ENCODE data around the gene CFAP46. TPM values are rescaled to one million over a fixed set of nuclear protein-coding genes. Genes with fewer than 3 reads are reported as not detected.

The CFAP46 gene
- total and polyA plus RNA-seq, 2 of the 8 experiments (the other 6 are each of a cell fraction or from before 2014, with no cell fraction given): 2.6 to 4.8 TPM

GRCh38 chr10:132806110-132806509 is 136.3 kb downstream of the CFAP46 start:
- 91% methylated on average over 7 of the region's 7 CpGs; no CpG with 5 or more reads in 1 of the 2 experiments for WGBS, 2 experiments (ENCODE audit: extremely low coverage in 1 of 2, insufficient coverage in 1 of 2, insufficient read length in 1 of 2, insufficient replicate concordance in 2 of 2, low coverage in 1 of 2, low lambda C conversion rate in 2 of 2, missing lambda C conversion rate in 1 of 2)

More at GRCh38 chr10:132806110-132806509, 136.3 kb downstream of the CFAP46 start:
- Histone ChIP-seq H2AK5ac (ENCODE audit: low read depth, low read length) (no peak overlapping the region), H2BK20ac (ENCODE audit: low read length) (no peak overlapping the region), H4K8ac (ENCODE audit: extremely low read depth, insufficient read depth, low read length) (no peak overlapping the region), H3K23ac (ENCODE audit: insufficient read length) (no peak overlapping the region), H3K79me2 (ENCODE audit: control insufficient read depth in 1 of 2, insufficient read depth in 2 of 2, low read length in 2 of 2) (no peaks in the 10 kb centered on the region), H3K9me3 (ENCODE audit: insufficient read depth in 2 of 2, low read depth in 1 of 2, low read length in 1 of 2) (peaks cover 7% of the 10 kb centered on the region in 2 experiments; a peak in 3 of 4 replicates), H3K4ac (replicated peaks; ENCODE audit: insufficient read length, low read depth, low read length) (no peak overlapping the region), H3K27me3 (replicated peaks in 1 of 4; ENCODE audit: control insufficient read depth in 3 of 4, extremely low read depth in 1 of 4, insufficient read depth in 3 of 4, low read length in 3 of 4) (no peaks in the 10 kb centered on the region), H4K91ac (replicated peaks; ENCODE audit: insufficient read length, low read length) (no peak overlapping the region), H4K20me1 (replicated peaks in 1 of 2; ENCODE audit: control insufficient read depth in 1 of 2, insufficient read depth in 2 of 2, low read length in 2 of 2) (no peaks in the 10 kb centered on the region), H3K23me2 (ENCODE audit: low read depth, low read length) (no peaks in the 10 kb centered on the region), H3K18ac (ENCODE audit: extremely low read depth, low read length) (no peak overlapping the region), H3K4me2 (ENCODE audit: insufficient read depth in 1 of 2, low read depth in 2 of 2, low read length in 2 of 2) (no peak overlapping the region), H2AFZ (ENCODE audit: low read length) (no peak overlapping the region), H2BK15ac (ENCODE audit: low read length) (no peak overlapping the region), H3K56ac (replicated peaks; ENCODE audit: insufficient read length, low read depth, low read length) (no peak overlapping the region), H3K9ac (replicated peaks in 1 of 4; ENCODE audit: extremely low read depth in 1 of 4, low read depth in 3 of 4, low read length in 3 of 4) (no peak overlapping the region), H3K4me1 (replicated peaks in 1 of 4; ENCODE audit: control insufficient read depth in 3 of 4, insufficient read depth in 4 of 4, low read length in 3 of 4) (peaks cover 0 to 3% (median 0%) of the 10 kb centered on the region in 4 experiments; a peak in 2 of 7 replicates), H3K14ac (ENCODE audit: insufficient read length) (no peak overlapping the region), H3K36me3 (ENCODE audit: control insufficient read depth in 2 of 4, insufficient read depth in 4 of 4, low read length in 3 of 4) (no peaks in the 10 kb centered on the region), H2BK5ac (ENCODE audit: low read depth, low read length) (no peak overlapping the region), H2BK12ac (ENCODE audit: low read depth, low read length) (no peak overlapping the region), H3K27ac (ENCODE audit: low read depth, low read length) (no peak overlapping the region), H3K79me1 (ENCODE audit: low read depth, low read length) (no peaks in the 10 kb centered on the region), H2BK120ac (replicated peaks; ENCODE audit: low read depth, low read length) (no peak overlapping the region), H4K5ac (ENCODE audit: insufficient read length, low read depth, low read length) (no peak overlapping the region), H3K4me3 (ENCODE audit: extremely low read depth in 1 of 4, insufficient read depth in 2 of 4, low read depth in 3 of 4, low read length in 4 of 4) (no peak overlapping the region)
- FAIRE-seq (no peak), DNase-seq (ENCODE audit: low read depth in 1 of 2, low spot score in 2 of 2) (no peak)
- POLR2A ChIA-PET (ENCODE audit: partially characterized antibody): interaction anchor here (0.7 to 1.5 kb wide), 2 partner anchors 10 to 117 kb away, joined by 3 read pairs; no protein-coding TSS in a partner anchor
- TF ChIP-seq TAF1 (IDR thresholded peaks at IDR 0.05; ENCODE audit: low read depth, low read length) (no peak), SAP30 (IDR thresholded peaks at IDR 0.05; ENCODE audit: insufficient read depth, insufficient replicate concordance, low read length) (no peak)
- CTCF ChIA-PET (ENCODE audit: partially characterized antibody): interaction anchor here (0.6 to 1.4 kb wide), 6 partner anchors 13 to 635 kb away, joined by 3 to 4 read pairs (median 4); no protein-coding TSS in a partner anchor
